CD4-positive, alpha-beta T cell (primary cell): Measurements from ENCODE around the gene TDO2. TPM values are rescaled to one million over a fixed set of nuclear protein-coding genes. Genes with fewer than 3 reads are reported as not detected.

Experiments used
- ATAC-seq: fragments of 200-7000 bp; cut with Tn5 transposase; one replicate; pipeline ENCODE4 v1.10.0; 2022; ENCODE audit warnings: mild to moderate bottlenecking; ENCODE audit not compliant: poor library complexity
- CTCF ChIA-PET: fragments of 350-600 bp; sonication (Branson Sonifier 250); formaldehyde crosslinking; loops from one replicate; lab custom pipeline; 2021; ENCODE audit warnings: antibody characterized with exemption, inconsistent platforms; lab: Charles Lee
- POLR2A ChIA-PET: fragments of 350-600 bp; sonication (Branson Sonifier 250); formaldehyde crosslinking; loops from one replicate; lab custom pipeline; 2021; ENCODE audit warnings: antibody characterized with exemption, inconsistent platforms; lab: Charles Lee
- DNase-seq, 14 experiments: peaks; one replicate each; pipeline ENCODE4 v3.0.0-alpha.2; 2013 to 2020; ENCODE audit warnings: mixed read lengths in 2 of 14
- H3K27ac ChIP-seq, 2 donors: one replicate each; pipeline versions ENCODE4 v1.5.1 to v1.7.0; 2013; ENCODE audit warnings: low read length in 2 of 2, low read depth in 1 of 2, mild to moderate bottlenecking in 1 of 2
- H3K27me3 ChIP-seq, 2 experiments: 1 replicate in 1 of 2; 2 replicates in 1 of 2; pipeline versions ENCODE4 v1.6.1 to v1.7.0; 2013; ENCODE audit warnings: low read length in 2 of 2, control low read depth in 1 of 2, mild to moderate bottlenecking in 1 of 2, moderate library complexity in 1 of 2; ENCODE audit not compliant: insufficient read depth in 2 of 2, control insufficient read depth in 1 of 2
- H3K36me3 ChIP-seq: one replicate; pipeline ENCODE4 v1.6.1; 2013; ENCODE audit warnings: low read length, control low read depth; ENCODE audit not compliant: insufficient read depth
- H3K4me1 ChIP-seq: one replicate; pipeline ENCODE4 v1.6.1; 2013; ENCODE audit warnings: low read length, control low read depth; ENCODE audit not compliant: insufficient read depth
- H3K4me3 ChIP-seq: one replicate; pipeline ENCODE4 v1.5.1; 2013; ENCODE audit warnings: mild to moderate bottlenecking, low read length, moderate library complexity
- H3K9me3 ChIP-seq, 2 experiments: 1 replicate in 1 of 2; 2 replicates in 1 of 2; pipeline versions ENCODE4 v1.6.1 to v1.7.0; 2013; ENCODE audit warnings: low read length in 2 of 2, mild to moderate bottlenecking in 2 of 2, control low read depth in 1 of 2, moderate library complexity in 1 of 2; ENCODE audit not compliant: control insufficient read depth in 1 of 2, insufficient read depth in 1 of 2
- H3K27ac Mint-ChIP-seq: one replicate; pipeline ENCODE4 v1.8.0; 2020; ENCODE audit warnings: mixed read lengths
- H3K27me3 Mint-ChIP-seq: one replicate; pipeline ENCODE4 v1.8.0; 2021; ENCODE audit warnings: mixed read lengths
- H3K36me3 Mint-ChIP-seq: one replicate; pipeline ENCODE4 v1.8.0; 2021; ENCODE audit warnings: low read depth, mixed read lengths
- H3K4me1 Mint-ChIP-seq: one replicate; pipeline ENCODE4 v1.8.0; 2021; ENCODE audit warnings: low read depth, mixed read lengths
- H3K4me3 Mint-ChIP-seq: one replicate; pipeline ENCODE4 v1.8.0; 2020; ENCODE audit warnings: mild to moderate bottlenecking, mixed read lengths
- H3K9me3 Mint-ChIP-seq: one replicate; pipeline ENCODE4 v1.8.0; 2020; ENCODE audit warnings: mixed read lengths
- CTCF ChIP-seq: fragments of 200-600 bp; IDR thresholded peaks from one replicate; pipeline ENCODE4 v1.8.0; 2022; ENCODE audit warnings: antibody characterized with exemption, mild to moderate bottlenecking
- intact Hi-C, 2 experiments: fragments of 100-400 bp; cut with DNase I in 1 of 2; cut with micrococcal nuclease in 1 of 2; formaldehyde crosslinking; loops; one replicate each; pipeline versions ENCODE4 v1.15.1 to v1.9.0; 2023 to 2025; cut with DNase I, micrococcal nuclease
- total RNA-seq, 174 experiments: library from RNA in 2 of 174; stranded (reverse) in 2 of 174; gene quantifications; one replicate each; pipeline ENCODE4 v1.2.3 and lab custom pipeline; 2021 to 2026

Gene TDO2
- total RNA-seq, 2 experiments from 2014 or later = not detected

GRCh38 chr4:155950461-155950860 lies 47.0 kb downstream of the TDO2 start:
- no peak overlapping the region for H3K27ac ChIP-seq
- no peak overlapping the region for H3K4me3 ChIP-seq
- TF ChIP-seq CTCF = no peak
- Mint-ChIP-seq H3K9me3 (no peaks in the 10 kb centered on the region), H3K4me3 (no peak overlapping the region), H3K4me1 (peaks cover 43% of the 10 kb centered on the region), H3K27ac (no peak overlapping the region), H3K27me3 (no peaks in the 10 kb centered on the region), H3K36me3 (peaks cover 4% of the 10 kb centered on the region)
- CTCF ChIA-PET = no interaction called here
- ATAC-seq (no peak), DNase-seq (no peak)
- POLR2A ChIA-PET = no interaction called here
- intact Hi-C loops = loop anchor here (5.0 to 10.0 kb wide), 5 partner anchors 136 to 1398 kb away; partner anchors contain the start of genes MAP9 (in 1 of the 2) and PLRG1 (in 1 of the 2)
- H3K4me1 ChIP-seq = peaks cover 9% of the 10 kb centered on the region
- no peaks in the 10 kb centered on the region for H3K9me3 ChIP-seq
- no peaks in the 10 kb centered on the region for H3K36me3 ChIP-seq
- no peaks in the 10 kb centered on the region for H3K27me3 ChIP-seq

GRCh38 chr4:155952501-155952901 lies 49.0 kb downstream of the TDO2 start:
- H3K4me3 ChIP-seq = peak overlapping the region; percentile 83
- ChIA-PET POLR2A (interaction anchor here (1.2 to 3.1 kb wide), 3 partner anchors 8 to 1403 kb away, joined by 5 to 16 read pairs (median 10); partner anchors contain the start of gene PLRG1), CTCF (interaction anchor here (1.4 to 1.5 kb wide), 2 partner anchors 9 to 50 kb away, joined by 3 to 6 read pairs; no protein-coding TSS in a partner anchor)
- peaks cover 9% of the 10 kb centered on the region for H3K4me1 ChIP-seq
- peak overlapping the region; percentile 35 for H3K27ac Mint-ChIP-seq
- H3K27ac ChIP-seq = no peak overlapping the region
- DNase-seq (no peak), ATAC-seq (no peak)
- intact Hi-C loops = loop anchor here (2.0 to 10.0 kb wide), 7 partner anchors 138 to 1400 kb away; partner anchors contain the start of genes MAP9 (in 1 of the 2) and PLRG1 (in 1 of the 2)
- H3K36me3 Mint-ChIP-seq = peaks cover 4% of the 10 kb centered on the region
- H3K9me3 Mint-ChIP-seq = no peaks in the 10 kb centered on the region
- TF ChIP-seq CTCF = no peak
- peaks cover 43% of the 10 kb centered on the region for H3K4me1 Mint-ChIP-seq
- no peaks in the 10 kb centered on the region for H3K9me3 ChIP-seq
- H3K4me3 Mint-ChIP-seq = peak overlapping the region; percentile 55
- no peaks in the 10 kb centered on the region for H3K36me3 ChIP-seq
- no peaks in the 10 kb centered on the region for H3K27me3 ChIP-seq
- H3K27me3 Mint-ChIP-seq = peaks cover 2% of the 10 kb centered on the region

GRCh38 chr4:155953151-155954117 lies 49.9 kb downstream of the TDO2 start, which contains the start of gene CTSO:
Gene CTSO (minus strand): TSS chr4:155953866. CDS start chr4:155953847, 19 bp downstream.
- Histone ChIP-seq H3K4me3 (peak within 1 kb of the TSS; percentile 83), H3K4me1 (peaks cover 9% of the 10 kb centered on the region), H3K36me3 (no peaks in the 10 kb centered on the region), H3K9me3 (no peaks in the 10 kb centered on the region), H3K27me3 (no peaks in the 10 kb centered on the region), H3K27ac (peak within 1 kb of the TSS; percentile 79 to 90)
- ChIA-PET CTCF (interaction anchor here (1.5 kb wide), 1 partner anchor 10 kb away, joined by 6 read pairs; no protein-coding TSS in a partner anchor), POLR2A (interaction anchor here (0.6 to 3.1 kb wide), 7 partner anchors 9 to 1404 kb away, joined by 3 to 16 read pairs (median 4); partner anchors contain the start of gene PLRG1)
- DNase-seq = peak; percentile 43 to 84 (median 60)
- peak; percentile 82 for TF ChIP-seq CTCF
- Mint-ChIP-seq H3K4me1 (peaks cover 38% of the 10 kb centered on the region), H3K4me3 (peak within 1 kb of the TSS; percentile 97), H3K27me3 (peaks cover 9% of the 10 kb centered on the region), H3K36me3 (peaks cover 4% of the 10 kb centered on the region), H3K27ac (peak within 1 kb of the TSS; percentile 96), H3K9me3 (no peaks in the 10 kb centered on the region)
- ATAC-seq = peak; percentile 87
- intact Hi-C loops = loop anchor here (2.0 to 10.0 kb wide), 7 partner anchors 139 to 1401 kb away; partner anchors contain the start of genes MAP9 (in 1 of the 2) and PLRG1 (in 1 of the 2)
